ENCODE measurements around the gene RALGAPB.

- TF ChIP-seq POLR2A (IDR thresholded peaks at IDR 0.05), result no peak
- TF ChIP-seq CTCF (IDR thresholded peaks at IDR 0.05), result no peak
These were observed 108.4 kb downstream of the RALGAPB start, which contains the start of gene ADIG for GRCh38 chr20:38581013-38581412.
